ENCODE data around the gene FAM118A. TPM values are rescaled to one million over a fixed set of nuclear protein-coding genes. Genes with fewer than 3 reads are reported as not detected.

FAM118A gene
- total and polyA plus RNA-seq, 2 of the 8 experiments (the other 6 are each of a cell fraction or from before 2014, with no cell fraction given) = 8.5 to 18.6 TPM

- H2BK120ac ChIP-seq (replicated peaks; ENCODE audit: low read depth, low read length) = no peak overlapping the region
- H2AK5ac ChIP-seq (ENCODE audit: low read depth, low read length) = peak overlapping the region; percentile 99; the same call in 1 of the 2 replicates
- CTCF ChIA-PET (ENCODE audit: partially characterized antibody) = no interaction called here
- 0 out of 2 replicates have a peak overlapping the region, but pooled peaks have one; percentile 47 for H2BK5ac ChIP-seq (ENCODE audit: low read depth, low read length)
- H3K4me1 ChIP-seq (replicated peaks in 1 of 4; ENCODE audit: control insufficient read depth in 3 of 4, insufficient read depth in 4 of 4, low read length in 3 of 4) = peaks cover 0 to 9% (median 5%) of the 10 kb centered on the region in 4 experiments; a peak in 4 of 7 replicates
- H3K23me2 ChIP-seq (ENCODE audit: low read depth, low read length) = peaks cover 12% of the 10 kb centered on the region; the same call in 1 of the 2 replicates
- H2BK15ac ChIP-seq (ENCODE audit: low read length) = peak overlapping the region; percentile 98; the same call in 1 of the 2 replicates
- H3K18ac ChIP-seq (ENCODE audit: extremely low read depth, low read length) = no peak overlapping the region
- no peak overlapping the region for H4K8ac ChIP-seq (ENCODE audit: extremely low read depth, insufficient read depth, low read length)
- peaks cover 5% of the 10 kb centered on the region; the same call in 1 of the 2 replicates for H3K79me1 ChIP-seq (ENCODE audit: low read depth, low read length)
- H4K5ac ChIP-seq (ENCODE audit: insufficient read length, low read depth, low read length) = no peak overlapping the region
- POLR2A ChIA-PET (ENCODE audit: partially characterized antibody) = interaction anchor here (0.6 kb wide), 1 partner anchor 188 kb away, joined by 3 read pairs; no protein-coding TSS in a partner anchor
- peak overlapping the region; percentile 78; the same call in 1 of the 2 replicates for H2BK12ac ChIP-seq (ENCODE audit: low read depth, low read length)
- H3K4me2 ChIP-seq (ENCODE audit: insufficient read depth in 1 of 2, low read depth in 2 of 2, low read length in 2 of 2) = no peak overlapping the region
- DNase-seq (ENCODE audit: low read depth in 1 of 2, low spot score in 2 of 2) (no peak), FAIRE-seq (no peak)
- peak overlapping the region; percentile 93 for H3K56ac ChIP-seq (replicated peaks; ENCODE audit: insufficient read length, low read depth, low read length)
- no peaks in the 10 kb centered on the region for H3K9me3 ChIP-seq (ENCODE audit: insufficient read depth in 2 of 2, low read depth in 1 of 2, low read length in 1 of 2)
- H3K79me2 ChIP-seq (ENCODE audit: control insufficient read depth in 1 of 2, insufficient read depth in 2 of 2, low read length in 2 of 2) = no peaks in the 10 kb centered on the region
- H3K27me3 ChIP-seq (replicated peaks in 1 of 4; ENCODE audit: control insufficient read depth in 3 of 4, extremely low read depth in 1 of 4, insufficient read depth in 3 of 4, low read length in 3 of 4) = no peaks in the 10 kb centered on the region; a peak in 3 of 7 replicates
- 89% methylated on average over 9 of the region's 9 CpGs; no CpG with 5 or more reads in 1 of the 2 experiments for WGBS, 2 experiments (ENCODE audit: extremely low coverage in 1 of 2, insufficient coverage in 1 of 2, insufficient read length in 1 of 2, insufficient replicate concordance in 2 of 2, low coverage in 1 of 2, low lambda C conversion rate in 2 of 2, missing lambda C conversion rate in 1 of 2)
- H2AFZ ChIP-seq (ENCODE audit: low read length) = no peak overlapping the region
- no peak overlapping the region for H3K14ac ChIP-seq (ENCODE audit: insufficient read length)
- no peak overlapping the region for H3K23ac ChIP-seq (ENCODE audit: insufficient read length)
- peak overlapping the region; percentile 95 for H4K91ac ChIP-seq (replicated peaks; ENCODE audit: insufficient read length, low read length)
- H3K9ac ChIP-seq (replicated peaks in 1 of 4; ENCODE audit: extremely low read depth in 1 of 4, low read depth in 3 of 4, low read length in 3 of 4) = no peak overlapping the region; a peak in 1 of 7 replicates
- H3K4ac ChIP-seq (replicated peaks; ENCODE audit: insufficient read length, low read depth, low read length) = no peak overlapping the region
- H3K4me3 ChIP-seq (ENCODE audit: extremely low read depth in 1 of 4, insufficient read depth in 2 of 4, low read depth in 3 of 4, low read length in 4 of 4) = no peak overlapping the region
- peaks cover 0 to 11% of the 10 kb centered on the region in 2 experiments for H4K20me1 ChIP-seq (replicated peaks in 1 of 2; ENCODE audit: control insufficient read depth in 1 of 2, insufficient read depth in 2 of 2, low read length in 2 of 2)
- no peak overlapping the region for H2BK20ac ChIP-seq (ENCODE audit: low read length)
- no peaks in the 10 kb centered on the region; a peak in 1 of 8 replicates for H3K36me3 ChIP-seq (ENCODE audit: control insufficient read depth in 2 of 4, insufficient read depth in 4 of 4, low read length in 3 of 4)
- H3K27ac ChIP-seq (ENCODE audit: low read depth, low read length) = no peak overlapping the region
- TF ChIP-seq TCF12 (IDR thresholded peaks at IDR 0.05; ENCODE audit: low read depth, low read length) (no peak), TAF1 (IDR thresholded peaks at IDR 0.05; ENCODE audit: low read depth, low read length) (no peak), TAF7 (optimal IDR thresholded peaks at IDR 0.05; ENCODE audit: borderline replicate concordance, low read depth, low read length) (no peak), BACH1 (IDR thresholded peaks at IDR 0.05; ENCODE audit: low read length) (no peak), RXRA (IDR thresholded peaks at IDR 0.05; ENCODE audit: insufficient read depth, low read depth, low read length) (no peak), EZH2 (IDR thresholded peaks at IDR 0.05; ENCODE audit: low read depth, low read length, severe bottlenecking) (no peak), TEAD4 (IDR thresholded peaks at IDR 0.05; ENCODE audit: low read depth, low read length) (no peak), BRCA1 (IDR thresholded peaks at IDR 0.05; ENCODE audit: low read depth, low read length) (no peak), ATF3 (IDR thresholded peaks at IDR 0.05; ENCODE audit: insufficient read depth, low read depth, low read length) (no peak), EP300 (IDR thresholded peaks at IDR 0.05; ENCODE audit: borderline replicate concordance in 1 of 2, low read depth in 2 of 2, low read length in 2 of 2) (no peak), SP1 (IDR thresholded peaks at IDR 0.05; ENCODE audit: low read depth, low read length) (no peak), SP4 (IDR thresholded peaks at IDR 0.05; ENCODE audit: low read length) (no peak), RNF2 (IDR thresholded peaks at IDR 0.05; ENCODE audit: borderline replicate concordance, low read depth, low read length, missing control alignments, poor library complexity, severe bottlenecking) (no peak)
Observed at GRCh38 chr22:45291931-45292290, 17.8 kb upstream of the FAM118A start.
